Hematopoietic multipotent progenitor cell (in vitro differentiated cells): ENCODE data around the gene MCUB. TPM values are rescaled to one million over a fixed set of nuclear protein-coding genes. Genes with fewer than 3 reads are reported as not detected.

ENCODE experiments used
- DNase-seq, 3 donors: peaks; one replicate each; pipeline ENCODE4 v3.0.0-alpha.2; 2011 to 2015; ENCODE audit warnings: low read depth in 2 of 3, low spot score in 2 of 3
- total RNA-seq: library from RNA; depleted of rRNA; stranded (reverse); fragments of >200 nt; gene quantifications from one replicate; pipeline ENCODE4 v1.2.3, GENCODE V29; 2012

The MCUB gene
- total RNA-seq, 1 donor, result 50.6 TPM

GRCh38 chr4:109622626-109623025, 62.6 kb downstream of the MCUB start:
- no peak for DNase-seq

- peak in 2 of 3 donors; percentile 11 to 74 for DNase-seq
Observed at GRCh38 chr4:109624536-109624935, 64.5 kb downstream of the MCUB start.

DNA sequence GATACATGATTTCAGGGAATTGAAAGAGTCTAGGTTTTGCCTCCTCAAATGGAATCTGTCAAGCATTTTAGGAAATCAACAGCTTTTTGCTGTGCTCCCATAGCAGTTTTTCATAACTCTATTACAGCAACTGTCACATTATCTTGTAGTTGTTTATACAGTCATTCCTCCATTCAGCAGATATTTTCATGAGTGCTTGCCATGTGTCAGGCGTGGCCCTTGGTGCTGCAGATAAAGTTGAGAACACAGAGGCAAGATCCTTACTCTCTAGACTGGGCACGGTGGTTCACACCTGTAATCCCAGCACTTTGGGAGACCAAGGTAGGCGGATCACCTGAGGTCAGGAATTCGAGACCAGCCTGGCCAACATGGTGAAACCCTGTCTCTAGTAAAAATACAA, 67.3 kb downstream of the MCUB start:
- DNase-seq, result no peak

- no peak for DNase-seq
Observed at GRCh38 chr4:109629775-109630174, 69.7 kb downstream of the MCUB start.

DNA sequence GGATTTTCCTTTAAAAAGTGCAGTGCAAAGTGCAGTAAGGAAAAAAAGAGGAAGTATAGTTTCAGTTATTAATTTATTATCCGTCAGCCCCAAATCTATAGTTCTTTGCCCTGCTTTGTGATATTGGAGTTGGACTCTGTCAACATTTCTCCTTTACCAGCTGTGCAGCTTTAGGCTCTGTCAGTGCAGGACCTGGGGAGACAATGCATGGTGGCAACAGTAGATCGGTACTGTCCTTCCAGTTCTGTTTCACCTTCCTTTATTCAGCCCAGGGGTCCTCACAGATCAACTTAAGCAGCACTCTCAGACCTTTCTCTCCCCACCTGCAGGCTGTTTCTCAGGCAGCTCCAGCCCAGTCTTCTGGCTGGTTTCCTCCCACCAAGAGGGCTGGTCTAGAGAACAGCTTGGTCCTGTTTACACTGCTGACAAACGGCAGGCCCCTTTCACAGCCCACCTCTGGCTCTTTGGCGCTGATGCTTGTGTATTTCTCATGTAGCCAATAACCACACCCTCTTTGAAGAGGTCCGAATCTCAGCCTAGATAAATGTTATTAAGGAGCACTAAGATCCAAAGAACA, 71.6 kb downstream of the MCUB start:
- DNase-seq, result peak in 2 of 3 donors; percentile 18 to 35

GRCh38 chr4:109640644-109641043, 80.6 kb downstream of the MCUB start:
- DNase-seq, result no peak

GRCh38 chr4:109645874-109646710, 86.0 kb downstream of the MCUB start:
- no peak for DNase-seq

GRCh38 chr4:109648266-109648996, 88.4 kb downstream of the MCUB start:
- DNase-seq, result peak in 1 of 3 donors; percentile 47

DNA sequence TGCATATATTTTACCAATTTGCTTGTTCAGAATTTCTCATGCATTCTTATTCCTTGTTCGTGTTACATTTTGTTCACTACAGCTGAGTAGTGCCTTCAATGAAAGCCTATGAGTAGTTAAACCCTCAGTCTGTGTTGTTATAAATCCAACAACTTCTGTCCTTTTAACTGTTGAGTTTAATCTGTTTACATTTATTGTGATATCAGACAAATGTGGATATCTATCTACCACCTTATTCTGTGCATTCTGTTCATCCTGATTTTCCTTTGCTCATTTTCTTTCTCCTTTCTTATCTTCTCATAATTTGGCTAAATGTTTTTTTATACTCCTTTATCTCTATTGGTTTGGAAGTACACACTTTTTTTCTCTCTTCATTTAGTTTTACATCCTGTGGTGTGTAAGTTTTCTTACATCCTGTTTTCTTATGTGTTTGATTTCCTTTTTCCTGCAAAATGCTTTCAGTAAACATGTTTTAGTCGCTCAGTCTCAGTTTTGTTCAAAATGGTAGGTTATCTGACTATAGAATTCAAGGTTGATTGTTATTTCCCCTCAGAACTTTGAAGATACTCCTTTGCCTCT, 89.0 kb downstream of the MCUB start:
- no peak for DNase-seq

- DNase-seq, result no peak
Observed at GRCh38 chr4:109649872-109650271, 89.8 kb downstream of the MCUB start.

GRCh38 chr4:109655396-109655795, 95.3 kb downstream of the MCUB start:
- DNase-seq, result no peak

DNA sequence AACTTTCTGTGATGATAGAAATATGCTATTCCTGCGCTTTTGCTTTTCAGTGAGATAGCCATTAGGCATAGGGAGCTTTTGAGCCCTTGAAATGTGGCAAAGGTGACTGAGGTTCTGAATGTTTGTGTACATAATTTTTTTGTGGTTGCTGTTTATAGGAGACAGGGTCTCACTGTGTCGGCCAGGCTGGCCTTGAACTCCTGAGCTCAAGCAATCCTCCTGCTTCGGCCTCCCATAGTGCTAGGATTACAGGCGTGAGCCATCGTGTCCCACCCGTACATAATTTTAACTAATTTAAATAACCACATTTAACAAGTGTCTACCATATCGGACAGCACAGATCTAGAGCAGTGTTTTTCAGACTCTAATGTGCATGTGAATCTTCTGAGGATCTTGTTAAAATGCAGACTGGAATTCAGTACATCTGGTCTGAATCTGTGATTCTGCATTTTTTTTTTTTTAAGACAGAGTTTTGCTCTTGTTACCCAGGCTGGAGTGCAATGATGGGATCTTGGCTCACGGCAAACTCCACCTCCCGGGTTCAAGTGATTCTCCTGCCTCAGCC, 97.9 kb downstream of the MCUB start:
- DNase-seq, result no peak

DNA sequence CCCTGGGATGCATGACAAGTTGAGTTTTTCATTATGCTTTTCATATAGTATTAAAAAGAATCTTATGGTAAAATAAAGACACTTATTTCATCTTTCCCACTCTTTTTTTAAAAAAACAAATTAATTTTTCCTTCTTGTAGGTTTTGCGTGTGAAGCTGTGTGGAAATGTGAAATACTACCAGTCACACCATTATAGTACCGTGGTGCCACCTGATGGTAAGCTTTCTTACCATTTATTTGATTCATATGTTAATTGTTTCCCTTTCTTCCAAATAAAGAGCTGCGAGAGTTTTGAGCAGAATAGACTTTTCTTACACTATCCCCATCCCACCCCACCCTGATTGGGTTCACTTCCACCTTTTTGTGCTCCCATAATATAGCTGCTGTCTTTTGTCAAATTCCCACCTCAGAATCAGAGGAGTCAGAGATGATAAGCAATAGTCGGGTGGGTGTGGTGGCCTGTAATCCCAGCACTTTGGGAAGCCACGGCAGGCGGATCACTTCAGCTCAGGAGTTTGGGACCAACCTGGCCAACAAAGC, 98.9 kb downstream of the MCUB start:
- DNase-seq, result peak in 2 of 3 donors; percentile 18 to 63

- DNase-seq, result no peak
Observed at GRCh38 chr4:109662116-109662515, 102.1 kb downstream of the MCUB start.

GRCh38 chr4:109662771-109663170, 102.7 kb downstream of the MCUB start:
- DNase-seq, result no peak

GRCh38 chr4:109665783-109666485, 105.9 kb downstream of the MCUB start:
- DNase-seq, result no peak

GRCh38 chr4:109671350-109671749, 111.3 kb downstream of the MCUB start:
- no peak for DNase-seq

- DNase-seq, result no peak
Observed at GRCh38 chr4:109672169-109672930, 112.3 kb downstream of the MCUB start.

DNA sequence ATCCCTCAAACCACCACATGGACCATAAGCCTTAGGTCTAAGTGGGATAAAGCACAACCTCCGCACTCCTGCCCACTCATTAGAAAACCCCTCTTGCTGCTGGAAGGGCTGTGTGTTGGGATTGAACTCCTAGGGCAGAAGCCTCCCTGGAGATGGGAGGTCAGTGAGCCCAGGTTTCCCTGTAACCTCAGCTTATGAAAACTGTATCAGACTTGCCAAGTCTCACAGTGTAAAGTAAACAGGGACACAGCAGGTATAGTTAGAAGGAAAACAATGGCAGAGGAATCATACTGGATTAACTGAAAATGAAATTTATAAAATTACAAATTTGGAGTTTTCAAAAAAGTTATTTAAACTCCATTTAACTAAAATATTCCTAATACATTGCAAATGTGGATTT, 113.3 kb downstream of the MCUB start:
- no peak for DNase-seq
